SU-DHL-6 (cell line): ENCODE results near the gene ALG11.

Source experiments
- CTCF ChIP-seq: fragments of 200-600 bp; sonication (generic); IDR thresholded peaks from one replicate; pipeline ENCODE4 v1.5.1; 2017; ENCODE audit warnings: antibody characterized with exemption, mild to moderate bottlenecking, low read length, moderate library complexity; ENCODE audit not compliant: insufficient read depth, poor library complexity, severe bottlenecking
- EZH2phosphoT487 ChIP-seq: fragments of 200-600 bp; sonication (generic), shearing (Covaris generic); conservative IDR thresholded peaks from 2 replicates; pipeline ENCODE4 v1.6.1; 2018; ENCODE audit warnings: mild to moderate bottlenecking, antibody characterized with exemption, low read length, moderate library complexity, mixed read lengths

DNA sequence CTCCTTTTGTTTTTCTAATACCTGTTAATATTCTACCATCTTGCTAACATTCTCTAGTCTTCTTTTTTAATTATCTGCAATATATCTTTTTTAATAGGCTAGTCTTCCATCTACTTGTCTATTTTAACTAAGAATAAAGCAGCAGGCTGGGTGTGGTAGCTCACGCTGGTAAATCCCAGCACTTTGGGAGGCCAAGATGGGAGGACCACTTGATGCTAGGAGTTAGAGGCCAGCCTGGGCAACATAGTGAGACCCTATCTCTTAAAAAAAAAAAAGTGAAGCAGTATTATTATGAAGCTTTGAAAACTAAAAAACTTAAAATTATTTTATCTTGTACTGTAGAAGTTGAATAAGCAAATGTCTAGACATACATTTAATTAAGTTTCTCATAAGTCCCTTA lies 15.6 kb downstream of the ALG11 start:
- TF ChIP-seq CTCF (no peak), EZH2phosphoT487 (no peak)
